WI38 (cell line): ENCODE data around the gene PLA2G4D.

ENCODE experiments used
- H3K4me3 ChIP-seq: 2 replicates; pipeline ENCODE4 v1.5.1; 2011; ENCODE audit warnings: low read depth, mild to moderate bottlenecking, control low read depth, low read length
- CTCF ChIP-seq: IDR thresholded peaks from 2 replicates; pipeline ENCODE4 v1.5.1; 2012; ENCODE audit warnings: low read depth, mild to moderate bottlenecking, control low read depth, low read length

Gene PLA2G4D

GRCh38 chr15:42065033-42065432 is 29.3 kb downstream of the PLA2G4D start:
- no peak for TF ChIP-seq CTCF

GRCh38 chr15:42064271-42064670 is 30.1 kb downstream of the PLA2G4D start:
- no peak for TF ChIP-seq CTCF
- H3K4me3 ChIP-seq, result no peak overlapping the region

More at GRCh38 chr15:42065033-42065432, 29.3 kb downstream of the PLA2G4D start:
- no peak overlapping the region for H3K4me3 ChIP-seq

GRCh38 chr15:42063122-42063848 is 31.1 kb downstream of the PLA2G4D start:
- no peak overlapping the region for H3K4me3 ChIP-seq
- no peak for TF ChIP-seq CTCF

- no peak overlapping the region for H3K4me3 ChIP-seq
- TF ChIP-seq CTCF, result no peak
Measured at GRCh38 chr15:42062284-42062806, 32.0 kb downstream of the PLA2G4D start.

GRCh38 chr15:42060797-42061196 is 33.6 kb downstream of the PLA2G4D start:
- TF ChIP-seq CTCF, result no peak
- H3K4me3 ChIP-seq, result no peak overlapping the region

- no peak for TF ChIP-seq CTCF
- no peak overlapping the region for H3K4me3 ChIP-seq
Measured at GRCh38 chr15:42060477-42060763, 33.9 kb downstream of the PLA2G4D start.

GRCh38 chr15:42059661-42060476 is 34.5 kb downstream of the PLA2G4D start:
- TF ChIP-seq CTCF, result peak; percentile 93
- H3K4me3 ChIP-seq, result no peak overlapping the region
